HepG2 (cell line): ENCODE measurements around the gene ACD. TPM values are rescaled to one million over a fixed set of nuclear protein-coding genes. Genes with fewer than 3 reads are reported as not detected.

Experiments
- ARID3A ChIP-seq: IDR thresholded peaks from 2 replicates; pipeline ENCODE4 v1.6.1; 2012; ENCODE audit warnings: low read depth, low read length, improper control_type of control experiment
- DRAP1 ChIP-seq: IDR thresholded peaks from 2 replicates; pipeline ENCODE4 v1.6.1; 2016; ENCODE audit warnings: missing genetic modification reagents, missing compliant biosample characterization
- ELF4 ChIP-seq: sonication (generic); formaldehyde crosslinking; IDR thresholded peaks from 2 replicates; pipeline ENCODE4 v1.5.0; 2020; ENCODE audit warnings: missing genetic modification reagents, mild to moderate bottlenecking, moderate library complexity, borderline replicate concordance
- GTF2F1 ChIP-seq: fragments of 150-350 bp; IDR thresholded peaks from 2 replicates; pipeline ENCODE4 v1.6.1; 2014; ENCODE audit warnings: low read length
- GZF1 ChIP-seq: sonication (generic); formaldehyde crosslinking; IDR thresholded peaks from 2 replicates; pipeline ENCODE4 v1.5.1; 2020; ENCODE audit warnings: mild to moderate bottlenecking, missing genetic modification reagents
- IRX3 ChIP-seq: sonication (generic); formaldehyde crosslinking; IDR thresholded peaks from 2 replicates; pipeline ENCODE4 v1.8.1; 2023; ENCODE audit warnings: mild to moderate bottlenecking, low read depth, missing genetic modification reagents, borderline replicate concordance
- KLF11 ChIP-seq: IDR thresholded peaks from 2 replicates; pipeline ENCODE4 v1.6.1; 2016; ENCODE audit warnings: missing compliant biosample characterization
- KLF15 ChIP-seq: sonication (generic); formaldehyde crosslinking; IDR thresholded peaks from 2 replicates; pipeline ENCODE4 v1.8.1; 2023; ENCODE audit warnings: borderline replicate concordance, mild to moderate bottlenecking, inconsistent platforms, missing genetic modification reagents, mixed read lengths
- MAX ChIP-seq: IDR thresholded peaks from 2 replicates; pipeline ENCODE4 v1.6.1; 2012; ENCODE audit warnings: inconsistent platforms
- NFE2L1 ChIP-seq: sonication (generic); formaldehyde crosslinking; IDR thresholded peaks from 2 replicates; pipeline ENCODE4 v1.4.0; 2020; ENCODE audit warnings: missing genetic modification reagents, mild to moderate bottlenecking, borderline replicate concordance
- NFIB ChIP-seq: sonication (generic); formaldehyde crosslinking; IDR thresholded peaks from 2 replicates; pipeline ENCODE4 v1.9.0; 2021; ENCODE audit warnings: missing genetic modification reagents, mild to moderate bottlenecking, borderline replicate concordance
- PHF21A ChIP-seq: sonication (generic); formaldehyde crosslinking; IDR thresholded peaks from 2 replicates; pipeline ENCODE4 v1.5.0; 2020; ENCODE audit warnings: mild to moderate bottlenecking, missing genetic modification reagents
- POGZ ChIP-seq: sonication (generic); formaldehyde crosslinking; IDR thresholded peaks from 2 replicates; pipeline ENCODE4 v1.4.0; 2020; ENCODE audit warnings: mild to moderate bottlenecking, missing genetic modification reagents
- POLR2AphosphoS5 ChIP-seq: IDR thresholded peaks from 2 replicates; pipeline ENCODE4 v1.6.1; 2012; ENCODE audit warnings: low read depth, low read length
- RFXANK ChIP-seq: IDR thresholded peaks from 2 replicates; pipeline ENCODE4 v1.6.1; 2016
- SCMH1 ChIP-seq: sonication (generic); formaldehyde crosslinking; IDR thresholded peaks from 2 replicates; pipeline ENCODE4 v1.9.0; 2021; ENCODE audit warnings: missing genetic modification reagents, mild to moderate bottlenecking, borderline replicate concordance
- SMARCE1 ChIP-seq: fragments of 450-650 bp; IDR thresholded peaks from 2 replicates; pipeline ENCODE4 v1.6.1; 2017; ENCODE audit warnings: borderline replicate concordance
- TOE1 ChIP-seq: sonication (generic); formaldehyde crosslinking; IDR thresholded peaks from 2 replicates; pipeline ENCODE4 v1.4.0; 2020; ENCODE audit warnings: mild to moderate bottlenecking, missing genetic modification reagents
- ZNF20 ChIP-seq: sonication (generic); formaldehyde crosslinking; IDR thresholded peaks from 2 replicates; pipeline ENCODE4 v1.4.0; 2020; ENCODE audit warnings: mild to moderate bottlenecking, moderate library complexity, missing genetic modification reagents
- ZNF552 ChIP-seq: sonication (generic); formaldehyde crosslinking; IDR thresholded peaks from 2 replicates; pipeline ENCODE4 v1.9.0; 2022; ENCODE audit warnings: missing genetic modification reagents, mild to moderate bottlenecking, borderline replicate concordance
- ZNF746 ChIP-seq: sonication (generic); formaldehyde crosslinking; IDR thresholded peaks from 2 replicates; pipeline ENCODE4 v1.8.0; 2022; ENCODE audit warnings: mild to moderate bottlenecking, missing genetic modification reagents
- ZSCAN20 ChIP-seq: sonication (generic); formaldehyde crosslinking; IDR thresholded peaks from 2 replicates; pipeline ENCODE4 v1.4.0; 2020; ENCODE audit warnings: missing genetic modification reagents, mild to moderate bottlenecking, borderline replicate concordance
- polyA plus RNA-seq, 8 experiments: library from polyadenylated mRNA; depleted of rRNA in 3 of 8; stranded (reverse) in 7 of 8; unstranded in 1 of 8; fragments of >200 nt; fragmentation: Illumina TruSeq in 4 of 8; extraction: Trizol in 4 of 8; gene quantifications; 2 replicates each; pipeline versions ENCODE4 v1.2.1 to v1.2.3, GENCODE V29; 2011 to 2016; ENCODE audit warnings: low read depth in 4 of 8, missing spikeins in 1 of 8, mixed read lengths in 1 of 8; ENCODE audit not compliant: insufficient read depth in 1 of 8
- total RNA-seq, 5 experiments: library from RNA; depleted of rRNA; stranded (reverse); fragments of >200 nt; fragmentation: Illumina TruSeq; extraction: Trizol; gene quantifications; 2 replicates each; pipeline ENCODE4 v1.2.3, GENCODE V29; 2016; ENCODE audit warnings: low read depth in 1 of 5
- TF ChIP-seq, protein P1 (sequence below): IDR thresholded peaks from 2 replicates; pipeline ENCODE4 v1.6.1; 2018; ENCODE audit warnings: missing genetic modification reagents

ACD gene
- total and polyA plus RNA-seq, 2 of the 13 experiments (the other 11 are each of a cell fraction or from before 2014, with no cell fraction given) = 32.6 to 38.3 TPM

- TF ChIP-seq KLF11 (0 out of 2 replicates have a peak, but pooled peaks have one; percentile 46), ZSCAN20 (CRISPR knock-in tag) (0 out of 2 replicates have a peak, but pooled peaks have one; percentile 29), MAX (peak; percentile 70), ZNF746 (CRISPR knock-in tag) (no peak; the same call in 1 of the 2 replicates), GTF2F1 (no peak), ZNF552 (CRISPR knock-in tag) (no peak; the same call in 1 of the 2 replicates), ELF4 (CRISPR knock-in tag) (0 out of 2 replicates have a peak, but pooled peaks have one; percentile 27), IRX3 (peak; percentile 45; the same call in 1 of the 2 replicates), GZF1 (CRISPR knock-in tag) (no peak; the same call in 1 of the 2 replicates), NFIB (peak; percentile 79; the same call in 1 of the 2 replicates), SCMH1 (no peak), DRAP1 (peak; percentile 86), NFE2L1 (CRISPR knock-in tag) (peak; percentile 78; the same call in 1 of the 2 replicates), RFXANK (CRISPR knock-in tag) (no peak), SMARCE1 (no peak), ARID3A (no peak), ZNF20 (CRISPR knock-in tag) (no peak), POGZ (CRISPR knock-in tag) (peak; percentile 13; the same call in 1 of the 2 replicates), TOE1 (no peak; the same call in 1 of the 2 replicates), PHF21A (peak; percentile 70), KLF15 (CRISPR knock-in tag) (no peak; the same call in 1 of the 2 replicates), POLR2AphosphoS5 (peak; percentile 87)
- TF ChIP-seq, protein P1, sequence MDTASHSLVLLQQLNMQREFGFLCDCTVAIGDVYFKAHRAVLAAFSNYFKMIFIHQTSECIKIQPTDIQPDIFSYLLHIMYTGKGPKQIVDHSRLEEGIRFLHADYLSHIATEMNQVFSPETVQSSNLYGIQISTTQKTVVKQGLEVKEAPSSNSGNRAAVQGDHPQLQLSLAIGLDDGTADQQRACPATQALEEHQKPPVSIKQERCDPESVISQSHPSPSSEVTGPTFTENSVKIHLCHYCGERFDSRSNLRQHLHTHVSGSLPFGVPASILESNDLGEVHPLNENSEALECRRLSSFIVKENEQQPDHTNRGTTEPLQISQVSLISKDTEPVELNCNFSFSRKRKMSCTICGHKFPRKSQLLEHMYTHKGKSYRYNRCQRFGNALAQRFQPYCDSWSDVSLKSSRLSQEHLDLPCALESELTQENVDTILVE = peak; percentile 15; the same call in 1 of the 2 replicates
Observed at GRCh38 chr16:67659675-67660563, at the start of gene ACD (continued).
